GM12878 (cell line): Measurements from ENCODE around the gene ABCA3. TPM values are rescaled to one million over a fixed set of nuclear protein-coding genes. Genes with fewer than 3 reads are reported as not detected.

Source experiments
- ATAC-seq: fragments of 200-7000 bp; cut with Tn5 transposase; 3 replicates; pipeline ENCODE4 v1.9.1; 2020; ENCODE audit warnings: mild to moderate bottlenecking, moderate library complexity
- Bru-seq: library from RNA; stranded (reverse); fragments of 400-500 nt; gene quantifications from one replicate; lab custom pipeline; 2021; lab: Mats Ljungman, UMichigan
- BruChase-seq, 2 experiments: library from RNA; stranded (reverse); fragments of 400-500 nt; gene quantifications; one replicate each; lab custom pipeline; 2021; lab: Mats Ljungman, UMichigan
- BruUV-seq: library from RNA; stranded (reverse); fragments of 400-500 nt; replicated peaks from 2 replicates; lab custom pipeline; 2021; lab: Mats Ljungman, UMichigan
- CTCF ChIA-PET: fragments of 300-600 bp; sonication (Branson Sonifier 250); formaldehyde crosslinking; extraction: SDS; loops from one replicate; lab custom pipeline; 2021; ENCODE audit warnings: inconsistent platforms; lab: Yijun Ruan, JAX
- POLR2A ChIA-PET: fragments of 350-600 bp; formaldehyde crosslinking; extraction: SDS; loops from one replicate; lab custom pipeline; 2021; ENCODE audit warnings: inconsistent platforms; lab: Charles Lee
- RAD21 ChIA-PET: fragments of 300-600 bp; sonication (Branson Sonifier 250); formaldehyde crosslinking; loops from one replicate; lab custom pipeline; 2023; ENCODE audit warnings: antibody characterized with exemption; ENCODE audit not compliant: unreplicated experiment; lab: Charles Lee
- SMC1A ChIA-PET: fragments of 300-600 bp; sonication (Branson Sonifier 250); formaldehyde crosslinking; loops from one replicate; lab custom pipeline; 2023; ENCODE audit not compliant: unreplicated experiment, uncharacterized antibody; lab: Charles Lee
- DNase-seq: peaks from one replicate; pipeline ENCODE4 v3.0.0-alpha.2; 2011; ENCODE audit warnings: low read depth, low spot score
- FAIRE-seq: peaks from 3 replicates; lab custom pipeline; 2011; peaks lifted over from hg19 to GRCh38; lab: Jason Lieb, UNC
- H2AFZ ChIP-seq: 2 replicates; pipeline ENCODE4 v1.6.0; 2011; ENCODE audit warnings: low read depth, low read length, control low read depth; ENCODE audit not compliant: control insufficient read depth
- H3K27ac ChIP-seq: 2 replicates; pipeline ENCODE4 v1.5.1; 2011; ENCODE audit warnings: control low read depth; ENCODE audit not compliant: control insufficient read depth, insufficient read depth
- H3K27me3 ChIP-seq, 2 experiments: replicated peaks in 1 of 2; 2 replicates each; pipeline versions ENCODE4 v1.6.0 to v1.6.1; 2011; ENCODE audit warnings: low read length in 1 of 2; ENCODE audit not compliant: control insufficient read depth in 2 of 2, insufficient read depth in 2 of 2
- H3K36me3 ChIP-seq, 2 experiments: 2 replicates each; pipeline ENCODE4 v1.5.1; 2011; ENCODE audit warnings: low read length in 1 of 2; ENCODE audit not compliant: control insufficient read depth in 2 of 2, insufficient read depth in 2 of 2
- H3K4me1 ChIP-seq: 2 replicates; pipeline ENCODE4 v1.6.1; 2011; ENCODE audit warnings: mild to moderate bottlenecking, low read length, moderate library complexity, mixed read lengths; ENCODE audit not compliant: control insufficient read depth, insufficient read depth
- H3K4me2 ChIP-seq: 2 replicates; pipeline ENCODE4 v1.6.0; 2011; ENCODE audit warnings: control low read depth; ENCODE audit not compliant: control insufficient read depth, insufficient read depth
- H3K4me3 ChIP-seq: fragments of 200-600 bp; sonication (generic); 2 replicates; pipeline ENCODE4 v1.5.1; 2016
- H3K79me2 ChIP-seq: 2 replicates; pipeline ENCODE4 v1.6.0; 2011; ENCODE audit warnings: low read length; ENCODE audit not compliant: control insufficient read depth, insufficient read depth
- H3K9ac ChIP-seq: 2 replicates; pipeline ENCODE4 v1.8.0; 2011; ENCODE audit warnings: low read length, control low read depth, mixed read lengths; ENCODE audit not compliant: control insufficient read depth, insufficient read depth
- H3K9me3 ChIP-seq: replicated peaks from 3 replicates; pipeline ENCODE4 v1.5.1; 2011; ENCODE audit warnings: mild to moderate bottlenecking, low read length; ENCODE audit not compliant: control insufficient read depth, insufficient read depth
- H4K20me1 ChIP-seq: 2 replicates; pipeline ENCODE4 v1.6.0; 2011; ENCODE audit not compliant: control insufficient read depth, insufficient read depth
- E2F8 ChIP-seq: fragments of 450-650 bp; IDR thresholded peaks from 2 replicates; pipeline ENCODE4 v1.6.1; 2018; ENCODE audit warnings: mild to moderate bottlenecking, low read depth, moderate library complexity; ENCODE audit not compliant: partially characterized antibody
- ELK1 ChIP-seq: IDR thresholded peaks from 2 replicates; pipeline ENCODE4 v1.6.1; 2012; ENCODE audit warnings: low read depth, low read length, improper control_type of control experiment
- HDAC2 ChIP-seq: fragments of 200-600 bp; sonication (generic); IDR thresholded peaks from 2 replicates; pipeline ENCODE4 v1.6.1; 2017
- KAT2A ChIP-seq: conservative IDR thresholded peaks from 2 replicates; pipeline ENCODE4 v1.6.1; 2011; ENCODE audit warnings: low read depth, low read length; ENCODE audit not compliant: control insufficient read depth
- KDM1A ChIP-seq: fragments of 200-600 bp; sonication (generic); IDR thresholded peaks from 2 replicates; pipeline ENCODE4 v1.6.1; 2016; ENCODE audit warnings: borderline replicate concordance
- NBN ChIP-seq: fragments of 450-650 bp; IDR thresholded peaks from 2 replicates; pipeline ENCODE4 v1.6.1; 2016
- NFXL1 ChIP-seq: fragments of 450-650 bp; IDR thresholded peaks from 2 replicates; pipeline ENCODE4 v1.6.1; 2017; ENCODE audit warnings: antibody characterized with exemption, mild to moderate bottlenecking, borderline replicate concordance
- SP1 ChIP-seq: IDR thresholded peaks from one replicate; pipeline ENCODE4 v1.6.1; 2011; ENCODE audit warnings: low read depth, low read length
- SPI1 ChIP-seq: IDR thresholded peaks from 2 replicates; pipeline ENCODE4 v1.6.1; 2011; ENCODE audit warnings: low read depth, mild to moderate bottlenecking, low read length, moderate library complexity, borderline replicate concordance; ENCODE audit not compliant: insufficient read depth
- ZNF274 ChIP-seq: IDR thresholded peaks from one replicate; pipeline ENCODE4 v1.8.0; 2011; ENCODE audit not compliant: insufficient read length, insufficient read depth
- WGBS: methylation state at CpG from one replicate; pipeline ENCODE4 v1.1.6; 2016; ENCODE audit warnings: low lambda C conversion rate; ENCODE audit not compliant: insufficient replicate concordance, insufficient coverage; ENCODE audit errors: missing lambda C conversion rate; 5-methylcytosine and 5-hydroxymethylcytosine counted together
- in situ Hi-C: fragments of 300-500 bp; cut with MboI; formaldehyde crosslinking; loops from 9 replicates; pipeline ENCODE4 v1.14.3; 2018; ENCODE audit warnings: mixed read lengths
- intact Hi-C: fragments of 100-400 bp; cut with micrococcal nuclease; formaldehyde crosslinking; loops from one replicate; pipeline ENCODE4 v1.14.2; 2022; ENCODE audit not compliant: unreplicated experiment
- long read RNA-seq, 2 experiments: library from polyadenylated mRNA; unstranded; transcript quantifications; one replicate each; pipeline ENCODE4 v2.0.0, GENCODE V29; 2019 to 2020
- polyA minus RNA-seq, 3 experiments: library from RNA; depleted of rRNA, polyadenylated mRNA; stranded (reverse); fragments of >200 nt; gene quantifications; 2 replicates each; pipeline ENCODE4 v1.2.3, GENCODE V29; 2011
- polyA plus RNA-seq, 11 experiments: library from polyadenylated mRNA; depleted of rRNA in 4 of 11; unstranded in 6 of 11; stranded (reverse) in 5 of 11; fragments of >200 nt; fragmentation: Nextera tagmentation in 4 of 11; fragmentation: Illumina TruSeq in 1 of 11; extraction: Ambion mirVana in 4 of 11; extraction: Trizol in 1 of 11; gene quantifications; 1 replicate in 1 of 11; 2 replicates in 10 of 11; pipeline versions ENCODE4 v1.2.1 to v1.2.3, GENCODE V29; 2011 to 2016; ENCODE audit warnings: inconsistent platforms in 2 of 11, missing spikeins in 2 of 11, low read depth in 1 of 11
- total RNA-seq, 4 experiments: library from RNA; depleted of rRNA in 3 of 4; stranded (reverse); fragments of >200 nt in 3 of 4; fragmentation: Illumina TruSeq in 1 of 4; extraction: Trizol in 1 of 4; gene quantifications; 2 replicates each; pipeline versions ENCODE4 v1.2.1 to v1.2.3, GENCODE V29; 2013 to 2021
- TF ChIP-seq, protein P1 (sequence below): IDR thresholded peaks from 2 replicates; pipeline ENCODE4 v1.6.1; 2011; ENCODE audit warnings: borderline replicate concordance, low read depth, mild to moderate bottlenecking, moderate library complexity, low read length; ENCODE audit not compliant: insufficient read depth, poor library complexity, severe bottlenecking

Gene ABCA3
- 15.7 and 17.6 TPM in 2 replicates for total RNA-seq (2013; cell fraction: nucleolus; rRNA removed)
- total RNA-seq (2014; rRNA removed): 6.1 and 6.7 TPM in 2 replicates
- total RNA-seq (2014; rRNA removed; fragmentation: Illumina TruSeq; extraction: Trizol): 4.5 and 5.3 TPM in 2 replicates
- total RNA-seq (2021): 15.5 and 17.6 TPM in 2 replicates
- 2.3 TPM for polyA plus RNA-seq (2011; ENCODE audit: low read depth)
- 0.42 and 1.1 TPM in 2 replicates for polyA plus RNA-seq (2011; rRNA removed)
- 1.6 TPM in 2 replicates for polyA plus RNA-seq (2011; cell fraction: cytosol; rRNA removed)
- 3.0 and 3.3 TPM in 2 replicates for polyA plus RNA-seq (2011; cell fraction: nucleus; rRNA removed)
- polyA plus RNA-seq (2012): 3.5 and 4.2 TPM in 2 replicates
- polyA plus RNA-seq (2014; fragmentation: Illumina TruSeq; extraction: Trizol): 4.0 and 9.0 TPM in 2 replicates
- polyA plus RNA-seq (2014; fragmentation: Nextera tagmentation; extraction: Ambion mirVana): 1 to 10 TPM in 1 of 2 experiments, under 1 TPM in 1; 0.71 to 1.3 TPM
- 8.5 and 11.7 TPM in 2 replicates for polyA plus RNA-seq (2014; rRNA removed)
- polyA plus RNA-seq (2016; fragmentation: Nextera tagmentation; extraction: Ambion mirVana): 1 to 10 TPM; 6.7 to 8.7 TPM
- 1.1 and 1.6 TPM in 2 replicates for polyA minus RNA-seq (2011; rRNA and poly(A)+ RNA removed)
- 0.53 and 2.3 TPM in 2 replicates for polyA minus RNA-seq (2011; cell fraction: cytosol; rRNA and poly(A)+ RNA removed)
- 0.36 and 1.7 TPM in 2 replicates for polyA minus RNA-seq (2011; cell fraction: nucleus; rRNA and poly(A)+ RNA removed)
- percentile 43 among the genes with signal in this experiment for Bru-seq, nascent RNA
- percentile 49 among the genes with signal in this experiment for BruChase-seq, experiment 1, labeled RNA remaining after a 6-hour chase
- percentile 44 among the genes with signal in this experiment for BruChase-seq, experiment 2, labeled RNA remaining after a 2-hour chase
- long read RNA-seq, experiment 1, partial matches to known transcripts: 0 of 2 reads
- long read RNA-seq, experiment 1, other reads (novel, unspliced or antisense): 2 of 2 reads
- long read RNA-seq, experiment 2, partial matches to known transcripts: 1 of 1 reads
- long read RNA-seq, experiment 2, other reads (novel, unspliced or antisense): 0 of 1 reads

- H2AFZ ChIP-seq: peak within 1 kb of the TSS; percentile 84
- H3K4me2 ChIP-seq: peak within 1 kb of the TSS; percentile 92
- peaks cover 3% of the 10 kb centered on the region; the same call in 1 of the 2 replicates for H3K4me1 ChIP-seq
- ATAC-seq: peak; percentile 94
- intact Hi-C loops: loop anchor here (1.0 to 5.0 kb wide), 4 partner anchors 82 to 160 kb away; partner anchors contain the start of gene CCNF
- peak within 1 kb of the TSS; percentile 77 for H3K9ac ChIP-seq
- no peaks in the 10 kb centered on the region for H4K20me1 ChIP-seq
- BruUV-seq: no TSS peak
- peaks cover 5% of the 10 kb centered on the region for H3K79me2 ChIP-seq
- in situ Hi-C loops: no loop called here
- ChIA-PET SMC1A (no interaction called here), CTCF (interaction anchor here (0.6 to 1.2 kb wide), 8 partner anchors 10 to 160 kb away, joined by 3 to 4 read pairs (median 3); partner anchors contain the start of gene ECI1), RAD21 (no interaction called here), POLR2A (interaction anchor here (0.6 kb wide), 1 partner anchor 128 kb away, joined by 3 read pairs; no protein-coding TSS in a partner anchor)
- no peaks in the 10 kb centered on the region for H3K9me3 ChIP-seq
- no peaks in the 10 kb centered on the region for H3K27me3 ChIP-seq
- H3K4me3 ChIP-seq: peak within 1 kb of the TSS; percentile 94
- 18% methylated on average over 71 of the region's 110 CpGs for WGBS
- DNase-seq: peak; percentile 79
- H3K27ac ChIP-seq: peak within 1 kb of the TSS; percentile 31
- FAIRE-seq: peak; percentile 94
- H3K36me3 ChIP-seq: no peaks in the 10 kb centered on the region
- TF ChIP-seq, protein P1, sequence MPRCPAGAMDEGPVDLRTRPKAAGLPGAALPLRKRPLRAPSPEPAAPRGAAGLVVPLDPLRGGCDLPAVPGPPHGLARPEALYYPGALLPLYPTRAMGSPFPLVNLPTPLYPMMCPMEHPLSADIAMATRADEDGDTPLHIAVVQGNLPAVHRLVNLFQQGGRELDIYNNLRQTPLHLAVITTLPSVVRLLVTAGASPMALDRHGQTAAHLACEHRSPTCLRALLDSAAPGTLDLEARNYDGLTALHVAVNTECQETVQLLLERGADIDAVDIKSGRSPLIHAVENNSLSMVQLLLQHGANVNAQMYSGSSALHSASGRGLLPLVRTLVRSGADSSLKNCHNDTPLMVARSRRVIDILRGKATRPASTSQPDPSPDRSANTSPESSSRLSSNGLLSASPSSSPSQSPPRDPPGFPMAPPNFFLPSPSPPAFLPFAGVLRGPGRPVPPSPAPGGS: no peak
- TF ChIP-seq NBN (peak; percentile 71), E2F8 (no peak), NFXL1 (no peak), KAT2A (no peak), SPI1 (no peak), ELK1 (no peak), KDM1A (no peak), ZNF274 (no peak), SP1 (peak; percentile 59), HDAC2 (no peak)
Measured at GRCh38 chr16:2340564-2341455, at the start of gene ABCA3. TSS of gene ABCA3 (minus strand) at chr16:2340728. CDS start at chr16:2326466, 14,262 bp downstream.
